Neural crest cell (in vitro differentiated cells): Measurements from ENCODE around the gene ADGRB3. TPM values are rescaled to one million over a fixed set of nuclear protein-coding genes. Genes with fewer than 3 reads are reported as not detected.

Experiments
- DNase-seq: peaks from one replicate; pipeline ENCODE4 v3.0.0; 2021; ENCODE audit warnings: low read depth, mixed read lengths, low spot score
- H3K27ac Mint-ChIP-seq: one replicate; pipeline ENCODE4 v1.8.0; 2021; ENCODE audit warnings: mild to moderate bottlenecking, mixed read lengths; ENCODE audit not compliant: unreplicated experiment
- H3K27me3 Mint-ChIP-seq: 2 replicates; pipeline ENCODE4 v1.8.0; 2021; ENCODE audit warnings: low read depth, mild to moderate bottlenecking, mixed read lengths
- H3K36me3 Mint-ChIP-seq: 2 replicates; pipeline ENCODE4 v1.8.0; 2021; ENCODE audit warnings: low read depth, mild to moderate bottlenecking, mixed read lengths
- H3K4me1 Mint-ChIP-seq: 2 replicates; pipeline ENCODE4 v1.8.0; 2021; ENCODE audit warnings: mixed read lengths
- H3K4me3 Mint-ChIP-seq: one replicate; pipeline ENCODE4 v1.8.0; 2021; ENCODE audit warnings: mild to moderate bottlenecking, mixed read lengths
- H3K9me3 Mint-ChIP-seq: 2 replicates; pipeline ENCODE4 v1.8.0; 2021; ENCODE audit warnings: mixed read lengths
- CTCF ChIP-seq: fragments of 200-600 bp; sonication (generic); conservative IDR thresholded peaks from 2 replicates; pipeline ENCODE4 v1.5.0; 2021; ENCODE audit warnings: antibody characterized with exemption, mild to moderate bottlenecking
- total RNA-seq: library from RNA; stranded (reverse); gene quantifications from 2 replicates; pipeline ENCODE4 v1.2.1, GENCODE V29; 2021

Gene ADGRB3
- total RNA-seq, 1 donor from 2014 or later = 5.1 TPM

- Mint-ChIP-seq H3K36me3 (no peaks in the 10 kb centered on the region), H3K9me3 (no peaks in the 10 kb centered on the region), H3K4me1 (peaks cover 46% of the 10 kb centered on the region), H3K4me3 (peak overlapping the region; percentile 66), H3K27me3 (peaks cover 63% of the 10 kb centered on the region), H3K27ac (no peak overlapping the region)
- TF ChIP-seq CTCF = no peak
- DNase-seq = no peak
These were observed 4.1 kb downstream of the ADGRB3 start for GRCh38 chr6:68639211-68639610.

GRCh38 chr6:68639826-68640490 is 4.9 kb downstream of the ADGRB3 start:
- no peak for TF ChIP-seq CTCF
- Mint-ChIP-seq H3K27ac (no peak overlapping the region), H3K9me3 (no peaks in the 10 kb centered on the region), H3K4me1 (peaks cover 42% of the 10 kb centered on the region), H3K27me3 (peaks cover 58% of the 10 kb centered on the region), H3K36me3 (no peaks in the 10 kb centered on the region), H3K4me3 (peak overlapping the region; percentile 66)
- no peak for DNase-seq

GRCh38 chr6:68640491-68640835 is 5.4 kb downstream of the ADGRB3 start:
- H3K9me3 Mint-ChIP-seq = no peaks in the 10 kb centered on the region
- H3K27ac Mint-ChIP-seq = no peak overlapping the region
- no peaks in the 10 kb centered on the region for H3K36me3 Mint-ChIP-seq
- H3K4me3 Mint-ChIP-seq = peak overlapping the region; percentile 66
- no peak for DNase-seq
- peaks cover 42% of the 10 kb centered on the region for H3K4me1 Mint-ChIP-seq
- peaks cover 54% of the 10 kb centered on the region for H3K27me3 Mint-ChIP-seq
- TF ChIP-seq CTCF = no peak

- peaks cover 38% of the 10 kb centered on the region for H3K4me1 Mint-ChIP-seq
- TF ChIP-seq CTCF = no peak
- peaks cover 47% of the 10 kb centered on the region for H3K27me3 Mint-ChIP-seq
- H3K27ac Mint-ChIP-seq = no peak overlapping the region
- H3K36me3 Mint-ChIP-seq = no peaks in the 10 kb centered on the region
- no peaks in the 10 kb centered on the region for H3K9me3 Mint-ChIP-seq
- DNase-seq = no peak
- peak overlapping the region; percentile 1 for H3K4me3 Mint-ChIP-seq
These were observed 6.1 kb downstream of the ADGRB3 start for GRCh38 chr6:68641172-68641571.

GRCh38 chr6:68642081-68642480 is 7.0 kb downstream of the ADGRB3 start:
- Mint-ChIP-seq H3K27ac (no peak overlapping the region), H3K9me3 (no peaks in the 10 kb centered on the region), H3K4me1 (peaks cover 31% of the 10 kb centered on the region)

More at GRCh38 chr6:68642081-68642480, 7.0 kb downstream of the ADGRB3 start:
- Mint-ChIP-seq H3K27me3 (peaks cover 41% of the 10 kb centered on the region), H3K36me3 (no peaks in the 10 kb centered on the region), H3K4me3 (no peak overlapping the region)
- no peak for DNase-seq
- no peak for TF ChIP-seq CTCF
